ENCODE data around the gene MPV17L2.

- TF ChIP-seq CTCF (IDR thresholded peaks at IDR 0.05) (no peak), EP300 (IDR thresholded peaks at IDR 0.05) (no peak), POLR2AphosphoS5 (IDR thresholded peaks at IDR 0.05) (no peak)
These were observed 34.8 kb downstream of the MPV17L2 start for GRCh38 chr19:18227781-18228271.
